Measurements from ENCODE around the gene RHOU. TPM values are rescaled to one million over a fixed set of nuclear protein-coding genes. Genes with fewer than 3 reads are reported as not detected.
A peak's percentile ranks its signal among the peaks of the same experiment; 100 is the strongest.
"Not testable (repeated sequence)": the region's sequence is repeated elsewhere in the genome, so short reads cannot be mapped to it uniquely, and the experiment has no call there.

RHOU gene
- total RNA-seq: 54.4 and 56.3 TPM in 2 replicates
- long read RNA-seq, full-length matches to known transcripts: 11 of 57 reads
- long read RNA-seq, partial matches to known transcripts: 45 of 57 reads
- long read RNA-seq, other reads (novel, unspliced or antisense): 1 of 57 reads

DNA sequence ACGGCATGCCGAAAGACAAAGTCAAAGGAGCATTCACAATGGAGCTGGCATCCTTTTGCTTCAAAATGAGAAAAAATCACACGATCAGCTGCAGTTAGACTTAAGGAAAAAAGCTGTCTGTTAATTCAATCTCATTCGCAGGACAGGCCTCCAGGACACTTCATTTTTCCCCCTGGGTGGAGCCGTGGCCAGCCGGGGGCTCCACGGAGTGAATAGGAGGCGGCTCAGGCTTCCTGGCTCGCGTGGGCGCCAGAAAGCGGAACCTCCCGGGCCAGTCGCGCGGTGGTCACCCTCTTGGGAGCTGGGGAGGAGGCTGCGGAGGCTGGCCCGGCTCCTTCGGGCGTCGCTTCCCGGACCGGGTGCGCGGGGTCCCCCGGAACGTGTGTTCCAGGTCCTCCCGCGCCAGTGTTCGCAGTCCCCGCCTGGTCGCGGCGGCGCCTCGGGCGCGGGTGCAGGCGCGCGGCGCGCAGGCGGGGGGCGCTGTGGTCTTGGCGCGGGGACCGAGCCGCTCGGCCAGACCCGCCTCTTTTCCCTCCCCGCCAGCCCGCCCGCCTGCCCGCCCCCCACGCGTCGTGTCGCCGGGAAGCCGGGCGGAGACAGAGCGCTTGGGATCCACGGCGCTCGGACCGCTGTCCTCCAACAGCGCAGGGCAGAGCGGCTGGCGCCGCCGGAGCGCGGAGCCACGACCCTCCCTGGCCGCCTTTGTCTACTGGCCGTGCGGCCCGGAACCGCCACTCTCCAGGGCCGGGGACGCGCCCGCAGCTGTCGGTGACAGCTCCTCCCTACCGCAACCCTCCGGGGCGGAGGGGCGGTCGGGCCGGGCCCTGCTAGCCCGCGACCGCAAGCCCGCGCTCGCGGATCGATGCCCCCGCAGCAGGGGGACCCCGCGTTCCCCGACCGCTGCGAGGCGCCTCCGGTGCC lies at the start of gene RHOU:
Gene RHOU (plus strand): TSS at position 599 of the 921 bp plus-strand sequence. CDS start 264 bp downstream, at position 863.
- Mint-ChIP-seq H3K9me3 (ENCODE audit: low read depth) (no peaks in the 10 kb centered on the region), H3K27ac (peak within 1 kb of the TSS; percentile 98), H3K27me3 (peaks cover 8% of the 10 kb centered on the region), H3K36me3 (ENCODE audit: insufficient read depth) (peaks cover 17% of the 10 kb centered on the region), H3K4me3 (ENCODE audit: low read depth) (peak within 1 kb of the TSS; percentile 98), H3K4me1 (ENCODE audit: low read depth) (peaks cover 28% of the 10 kb centered on the region)
- DNase-seq (ENCODE audit: low spot score, unreplicated experiment): peak; percentile 72
- peak; percentile 88 for TF ChIP-seq CTCF (IDR thresholded peaks at IDR 0.05; ENCODE audit: unreplicated experiment)

DNA sequence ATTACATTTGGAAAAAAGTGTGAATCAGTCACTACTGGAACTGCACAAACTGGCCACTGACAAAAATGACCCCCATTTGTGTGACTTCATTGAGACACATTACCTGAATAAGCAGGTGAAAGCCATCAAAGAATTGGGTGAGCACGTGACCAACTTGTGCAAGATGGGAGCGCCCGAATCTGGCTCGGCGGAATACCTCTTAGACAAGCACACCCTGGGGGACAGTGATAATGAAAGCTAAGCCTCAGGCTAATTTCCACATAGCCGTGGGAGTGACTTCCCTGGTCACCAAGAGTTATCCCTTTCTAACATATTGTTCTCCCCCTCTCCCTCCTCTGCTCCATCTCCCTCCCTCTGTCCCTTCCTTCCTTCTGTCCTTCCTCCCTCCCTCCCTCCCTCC lies 47.7 kb upstream of the RHOU start:
- H3K4me1 Mint-ChIP-seq (ENCODE audit: low read depth): peaks cover 17% of the 10 kb centered on the region
- no peak for TF ChIP-seq CTCF (IDR thresholded peaks at IDR 0.05; ENCODE audit: unreplicated experiment)
- no peak for DNase-seq (ENCODE audit: low spot score, unreplicated experiment)
- H3K27me3 Mint-ChIP-seq: peaks cover 10% of the 10 kb centered on the region
- no peak overlapping the region for H3K27ac Mint-ChIP-seq
- no peaks in the 10 kb centered on the region for H3K36me3 Mint-ChIP-seq (ENCODE audit: insufficient read depth)
- no peak overlapping the region for H3K4me3 Mint-ChIP-seq (ENCODE audit: low read depth)
- no peaks in the 10 kb centered on the region for H3K9me3 Mint-ChIP-seq (ENCODE audit: low read depth)

GRCh38 chr1:228689255-228689654 lies 46.0 kb upstream of the RHOU start:
- Mint-ChIP-seq H3K36me3 (ENCODE audit: insufficient read depth) (no peaks in the 10 kb centered on the region), H3K4me3 (ENCODE audit: low read depth) (no peak overlapping the region), H3K4me1 (ENCODE audit: low read depth) (peaks cover 17% of the 10 kb centered on the region), H3K27ac (no peak overlapping the region), H3K27me3 (peaks cover 10% of the 10 kb centered on the region), H3K9me3 (ENCODE audit: low read depth) (no peaks in the 10 kb centered on the region)
- TF ChIP-seq CTCF (IDR thresholded peaks at IDR 0.05; ENCODE audit: unreplicated experiment): no peak
- DNase-seq (ENCODE audit: low spot score, unreplicated experiment): no peak

DNA sequence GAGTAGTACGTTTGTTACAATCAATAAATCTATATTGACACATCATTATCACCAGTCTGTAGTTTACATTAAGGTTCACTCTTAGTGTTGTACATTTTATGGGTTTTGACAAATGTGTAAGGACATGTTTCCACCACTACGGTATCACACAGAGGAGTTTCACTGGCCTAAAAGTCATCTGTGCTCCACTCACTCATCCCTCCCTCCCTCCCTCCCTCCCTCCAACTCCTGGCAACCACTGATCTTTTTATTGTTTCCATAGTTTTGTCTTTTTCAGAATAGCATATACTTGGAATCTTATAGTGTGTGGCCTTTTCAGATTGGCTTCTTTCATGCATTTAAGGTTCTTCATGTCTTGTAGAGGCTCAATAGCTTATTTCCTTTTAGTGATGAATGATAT lies 44.1 kb upstream of the RHOU start:
- Mint-ChIP-seq H3K36me3 (ENCODE audit: insufficient read depth) (no peaks in the 10 kb centered on the region), H3K4me1 (ENCODE audit: low read depth) (peaks cover 17% of the 10 kb centered on the region), H3K27ac (no peak overlapping the region), H3K9me3 (ENCODE audit: low read depth) (no peaks in the 10 kb centered on the region), H3K4me3 (ENCODE audit: low read depth) (no peak overlapping the region), H3K27me3 (peaks cover 10% of the 10 kb centered on the region)
- DNase-seq (ENCODE audit: low spot score, unreplicated experiment): no peak
- TF ChIP-seq CTCF (IDR thresholded peaks at IDR 0.05; ENCODE audit: unreplicated experiment): no peak

- Mint-ChIP-seq H3K27me3 (peaks cover 10% of the 10 kb centered on the region), H3K9me3 (ENCODE audit: low read depth) (no peaks in the 10 kb centered on the region), H3K4me3 (ENCODE audit: low read depth) (no peak overlapping the region), H3K4me1 (ENCODE audit: low read depth) (peaks cover 17% of the 10 kb centered on the region), H3K27ac (peak overlapping the region; percentile 78), H3K36me3 (ENCODE audit: insufficient read depth) (no peaks in the 10 kb centered on the region)
- peak; percentile 58 for TF ChIP-seq CTCF (IDR thresholded peaks at IDR 0.05; ENCODE audit: unreplicated experiment)
- no peak for DNase-seq (ENCODE audit: low spot score, unreplicated experiment)
Measured at GRCh38 chr1:228691926-228692325, 43.4 kb upstream of the RHOU start.

GRCh38 chr1:228694447-228694846 lies 40.8 kb upstream of the RHOU start:
- H3K4me3 Mint-ChIP-seq (ENCODE audit: low read depth); H3K27me3 Mint-ChIP-seq; H3K27ac Mint-ChIP-seq; H3K36me3 Mint-ChIP-seq (ENCODE audit: insufficient read depth); H3K9me3 Mint-ChIP-seq (ENCODE audit: low read depth); DNase-seq (ENCODE audit: low spot score, unreplicated experiment): not testable (repeated sequence)
- peaks cover 17% of the 10 kb centered on the region for H3K4me1 Mint-ChIP-seq (ENCODE audit: low read depth)
